GM10266 (cell line): ENCODE measurements around the gene RPS6KA2.

ENCODE experiments used
- DNase-seq: peaks from one replicate; pipeline ENCODE4 v3.0.0; 2012; ENCODE audit errors: extremely low spot score
- TF ChIP-seq, protein P1 (sequence below): IDR thresholded peaks from 2 replicates; pipeline ENCODE4 v1.5.1; 2012; ENCODE audit warnings: mild to moderate bottlenecking, low read depth; ENCODE audit not compliant: control insufficient read depth, insufficient read depth; ENCODE audit errors: missing control alignments

The RPS6KA2 gene

GRCh38 chr6:166618251-166618650, 8.8 kb downstream of the RPS6KA2 start:
- no peak for DNase-seq
- TF ChIP-seq, protein P1, sequence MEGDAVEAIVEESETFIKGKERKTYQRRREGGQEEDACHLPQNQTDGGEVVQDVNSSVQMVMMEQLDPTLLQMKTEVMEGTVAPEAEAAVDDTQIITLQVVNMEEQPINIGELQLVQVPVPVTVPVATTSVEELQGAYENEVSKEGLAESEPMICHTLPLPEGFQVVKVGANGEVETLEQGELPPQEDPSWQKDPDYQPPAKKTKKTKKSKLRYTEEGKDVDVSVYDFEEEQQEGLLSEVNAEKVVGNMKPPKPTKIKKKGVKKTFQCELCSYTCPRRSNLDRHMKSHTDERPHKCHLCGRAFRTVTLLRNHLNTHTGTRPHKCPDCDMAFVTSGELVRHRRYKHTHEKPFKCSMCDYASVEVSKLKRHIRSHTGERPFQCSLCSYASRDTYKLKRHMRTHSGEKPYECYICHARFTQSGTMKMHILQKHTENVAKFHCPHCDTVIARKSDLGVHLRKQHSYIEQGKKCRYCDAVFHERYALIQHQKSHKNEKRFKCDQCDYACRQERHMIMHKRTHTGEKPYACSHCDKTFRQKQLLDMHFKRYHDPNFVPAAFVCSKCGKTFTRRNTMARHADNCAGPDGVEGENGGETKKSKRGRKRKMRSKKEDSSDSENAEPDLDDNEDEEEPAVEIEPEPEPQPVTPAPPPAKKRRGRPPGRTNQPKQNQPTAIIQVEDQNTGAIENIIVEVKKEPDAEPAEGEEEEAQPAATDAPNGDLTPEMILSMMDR: no peak

GRCh38 chr6:166617359-166617758, 9.7 kb downstream of the RPS6KA2 start:
- TF ChIP-seq, protein P1: no peak
- no peak for DNase-seq

GRCh38 chr6:166616261-166617238, 10.5 kb downstream of the RPS6KA2 start:
- DNase-seq: no peak
- TF ChIP-seq, protein P1: no peak

DNA sequence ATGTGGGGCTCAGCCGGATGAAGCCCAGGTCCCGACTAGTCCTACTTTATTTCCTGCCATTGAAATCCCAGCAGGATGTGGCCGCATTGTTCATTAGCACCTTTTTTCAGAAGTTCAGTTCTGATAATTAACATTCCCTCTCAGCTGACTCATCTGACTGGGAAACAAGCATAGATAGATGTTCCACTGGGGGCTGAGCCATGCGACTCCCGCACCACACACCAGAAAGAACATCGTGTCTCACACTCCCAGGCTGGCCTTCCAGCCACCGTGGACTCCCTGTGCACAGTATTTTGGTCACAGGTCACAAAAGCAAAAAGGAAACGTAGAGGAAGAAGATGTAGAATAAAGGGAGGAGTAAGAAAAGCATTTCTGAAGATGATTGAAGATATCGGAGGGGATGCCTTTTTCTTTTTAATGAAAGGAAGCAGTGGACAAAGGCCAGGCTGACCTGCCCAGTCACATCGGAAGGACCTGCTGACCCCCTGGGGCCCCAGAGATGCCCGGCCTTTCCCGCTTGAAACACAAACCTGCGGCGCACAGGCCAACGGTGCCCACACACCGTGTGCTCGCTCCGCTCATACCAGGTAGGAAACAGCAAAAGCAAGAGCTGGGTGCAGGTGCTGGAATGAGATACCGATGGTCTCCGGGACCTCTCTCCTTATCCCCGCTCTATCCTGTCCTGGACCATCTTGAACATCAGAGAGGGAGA, 11.8 kb downstream of the RPS6KA2 start:
- TF ChIP-seq, protein P1: no peak
- DNase-seq: no peak

DNA sequence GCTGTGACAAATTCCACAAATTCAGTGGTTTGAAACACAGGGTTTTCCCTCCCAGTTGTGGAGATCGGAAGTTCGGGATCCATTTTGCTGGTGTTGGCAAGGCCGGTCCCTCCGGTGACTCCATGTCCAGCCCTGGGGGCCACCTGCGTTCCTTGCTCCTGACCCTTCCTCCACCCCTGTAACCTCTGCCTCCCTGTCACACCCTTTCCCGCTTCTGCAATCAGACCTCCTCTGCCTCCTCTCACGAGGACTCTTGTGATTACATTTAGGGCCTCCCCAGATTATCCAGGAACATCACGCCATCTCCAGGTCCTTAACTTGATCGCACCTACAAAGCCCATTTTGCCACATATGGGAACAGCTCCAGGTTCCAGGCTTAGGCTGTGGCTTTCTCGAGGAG, 12.5 kb downstream of the RPS6KA2 start:
- DNase-seq: no peak
- TF ChIP-seq, protein P1: no peak

DNA sequence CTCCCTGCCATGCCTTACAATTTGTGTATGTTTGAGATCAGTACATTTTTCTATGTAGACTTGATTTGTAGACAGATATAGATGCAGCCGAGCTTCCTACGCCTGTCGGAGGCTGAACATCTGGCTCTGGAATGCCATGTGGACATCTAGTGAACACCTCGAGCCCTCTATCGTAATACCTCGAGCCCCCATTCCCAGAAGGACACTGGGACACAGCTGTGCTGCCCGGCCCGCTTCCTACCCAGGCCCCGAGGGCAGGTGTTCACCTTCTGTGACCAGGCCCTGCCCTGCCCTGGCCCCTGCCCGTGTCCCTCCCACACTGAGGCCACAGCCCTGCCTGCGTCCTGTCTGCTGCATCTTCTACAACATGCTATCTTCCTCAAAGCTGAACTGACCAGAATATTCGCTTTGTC, 12.9 kb downstream of the RPS6KA2 start:
- TF ChIP-seq, protein P1: no peak
- no peak for DNase-seq
